IgD-negative memory B cell (primary cell): ENCODE measurements around the gene GJA1. TPM values are rescaled to one million over a fixed set of nuclear protein-coding genes. Genes with fewer than 3 reads are reported as not detected.
A peak's percentile ranks its signal among the peaks of the same experiment; 100 is the strongest.
"Not testable (repeated sequence)": the region's sequence is repeated elsewhere in the genome, so short reads cannot be mapped to it uniquely, and the experiment has no call there.

Experiments used
- H3K27ac Mint-ChIP-seq, 3 donors: one replicate each; pipeline ENCODE4 v1.8.0; 2020 to 2022; ENCODE audit warnings: mild to moderate bottlenecking in 3 of 3, mixed read lengths in 3 of 3, moderate library complexity in 1 of 3
- H3K27me3 Mint-ChIP-seq: one replicate; pipeline ENCODE4 v1.8.0; 2021; ENCODE audit warnings: mixed read lengths
- H3K36me3 Mint-ChIP-seq: one replicate; pipeline ENCODE4 v1.8.0; 2020; ENCODE audit warnings: mild to moderate bottlenecking, mixed read lengths
- H3K4me1 Mint-ChIP-seq, 3 donors: one replicate each; pipeline ENCODE4 v1.8.0; 2020 to 2022; ENCODE audit warnings: mixed read lengths in 3 of 3, mild to moderate bottlenecking in 1 of 3
- H3K4me3 Mint-ChIP-seq, 4 donors: one replicate each; pipeline ENCODE4 v1.8.0; 2020 to 2022; ENCODE audit warnings: mild to moderate bottlenecking in 4 of 4, mixed read lengths in 4 of 4, moderate library complexity in 3 of 4
- H3K9me3 Mint-ChIP-seq, 3 donors: one replicate each; pipeline ENCODE4 v1.8.0; 2020 to 2021; ENCODE audit warnings: mixed read lengths in 3 of 3, mild to moderate bottlenecking in 1 of 3
- polyA plus RNA-seq: library from polyadenylated mRNA; unstranded; fragments of 300-500 nt; fragmentation: Illumina TruSeq; gene quantifications from one replicate; pipeline ENCODE4 v1.2.3, GENCODE V29; 2021

The GJA1 gene
- polyA plus RNA-seq, 1 donor from 2014 or later, result not detected

GRCh38 chr6:121430514-121431460 is 4.7 kb upstream of the GJA1 start:
- Mint-ChIP-seq H3K4me3 (no peak overlapping the region), H3K27me3 (peaks cover 1% of the 10 kb centered on the region), H3K27ac (no peak overlapping the region), H3K4me1 (no peaks in the 10 kb centered on the region), H3K9me3 (no peaks in the 10 kb centered on the region), H3K36me3 (no peaks in the 10 kb centered on the region)

DNA sequence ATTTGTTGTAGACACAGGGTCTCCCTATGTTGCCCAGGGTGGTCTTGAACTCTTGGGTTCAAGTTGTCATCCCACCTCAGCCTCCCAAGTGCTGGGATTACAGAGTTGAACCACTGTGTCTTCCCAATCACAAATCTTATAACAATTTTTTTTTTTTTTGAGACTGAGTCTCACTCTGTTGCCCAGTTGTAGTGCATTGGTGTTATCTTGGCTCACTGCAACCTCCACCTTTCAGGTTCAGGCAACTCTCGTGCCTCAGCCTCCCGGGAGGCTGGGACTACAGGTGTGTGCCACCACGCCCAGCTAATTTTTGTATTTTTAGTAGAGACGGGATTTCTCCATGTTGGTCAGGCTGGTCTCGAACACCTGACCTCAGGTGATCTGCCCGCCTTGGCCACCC is 3.7 kb upstream of the GJA1 start:
- not testable (repeated sequence) for H3K27ac Mint-ChIP-seq, H3K4me1 Mint-ChIP-seq, H3K36me3 Mint-ChIP-seq, H3K27me3 Mint-ChIP-seq, H3K9me3 Mint-ChIP-seq, H3K4me3 Mint-ChIP-seq

DNA sequence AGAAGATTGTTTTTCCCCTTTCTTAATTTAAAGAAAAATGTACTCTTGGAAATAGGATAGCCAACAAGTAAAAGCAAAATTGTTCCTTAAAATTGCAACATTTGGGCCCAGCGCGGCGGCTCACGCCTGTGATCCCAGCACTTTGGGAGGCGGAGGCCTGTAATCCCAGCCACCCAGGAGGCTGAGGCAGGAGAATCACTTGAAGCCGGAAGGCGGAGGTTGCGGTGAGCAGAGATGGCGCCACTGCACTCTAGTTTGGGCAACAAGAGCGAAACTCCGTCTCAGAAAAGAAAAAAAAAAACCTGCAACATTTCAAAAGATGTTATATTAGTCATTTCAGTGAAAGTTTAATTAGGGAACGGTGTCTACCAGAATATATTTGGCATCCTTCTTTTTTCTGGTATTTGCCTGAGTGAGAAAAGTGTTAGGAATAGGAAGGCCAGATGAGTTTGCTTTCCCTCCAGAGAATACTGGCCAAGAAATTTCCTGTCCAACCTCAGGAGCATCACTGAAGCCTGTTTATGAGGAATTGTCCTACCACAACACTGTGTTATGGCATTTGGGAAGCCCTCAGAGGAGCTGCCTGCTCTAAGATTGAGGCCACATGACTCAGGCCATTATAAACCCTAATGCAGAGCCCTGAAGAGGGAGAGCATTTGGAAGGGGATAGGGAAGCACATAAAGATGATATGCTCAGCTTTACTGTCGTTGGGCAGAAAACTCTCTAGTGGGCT is 1.2 kb upstream of the GJA1 start:
- H3K4me1 Mint-ChIP-seq, result peaks cover 2 to 16% (median 14%) of the 10 kb centered on the region in 3 donors
- no peaks in the 10 kb centered on the region for H3K36me3 Mint-ChIP-seq
- H3K9me3 Mint-ChIP-seq, result no peaks in the 10 kb centered on the region
- H3K27me3 Mint-ChIP-seq, result peaks cover 20% of the 10 kb centered on the region
- no peak overlapping the region for H3K27ac Mint-ChIP-seq
- H3K4me3 Mint-ChIP-seq, result no peak overlapping the region

DNA sequence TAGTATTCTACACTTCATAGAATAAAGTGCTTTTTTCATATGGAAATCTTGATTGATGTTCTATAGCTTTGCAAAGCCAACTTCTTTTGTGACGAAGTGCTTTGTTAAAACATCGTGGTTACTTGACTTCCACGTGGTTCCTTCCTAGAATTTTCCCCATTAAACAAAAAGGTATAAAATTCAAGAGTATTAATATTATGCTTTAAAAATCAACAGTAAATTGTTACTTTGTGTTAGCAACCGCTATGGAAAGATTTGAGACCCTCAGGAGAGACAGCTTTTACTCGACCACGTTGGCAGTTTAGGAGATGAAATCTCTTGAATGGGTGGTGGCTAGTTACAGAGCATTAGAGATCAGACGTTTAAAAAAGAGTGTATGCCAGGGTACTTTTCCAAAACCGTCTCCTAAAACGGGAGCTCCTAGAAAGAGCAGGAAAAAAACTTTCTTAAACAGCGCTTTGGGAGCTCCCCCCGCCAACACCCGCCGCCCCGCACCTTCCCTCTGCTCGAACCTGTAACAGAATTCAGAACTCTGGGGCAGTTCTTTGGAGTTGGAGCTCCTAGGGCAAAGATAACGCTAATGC is 920 bp downstream of the GJA1 start:
- peaks cover 24% of the 10 kb centered on the region for H3K27me3 Mint-ChIP-seq
- H3K4me1 Mint-ChIP-seq, result peaks cover 2 to 16% (median 14%) of the 10 kb centered on the region in 3 donors
- H3K36me3 Mint-ChIP-seq, result no peaks in the 10 kb centered on the region
- no peaks in the 10 kb centered on the region for H3K9me3 Mint-ChIP-seq
- H3K27ac Mint-ChIP-seq, result no peak overlapping the region
- peak overlapping the region; percentile 74 to 92 (median 83) for H3K4me3 Mint-ChIP-seq

GRCh38 chr6:121436960-121437850 is 1.8 kb downstream of the GJA1 start:
- Mint-ChIP-seq H3K4me1 (peaks cover 2 to 16% (median 14%) of the 10 kb centered on the region in 3 donors), H3K9me3 (no peaks in the 10 kb centered on the region), H3K4me3 (peak overlapping the region; percentile 74 to 92 (median 83)), H3K27me3 (peaks cover 24% of the 10 kb centered on the region), H3K27ac (peak overlapping the region in 1 of 3 donors; percentile 53), H3K36me3 (no peaks in the 10 kb centered on the region)

DNA sequence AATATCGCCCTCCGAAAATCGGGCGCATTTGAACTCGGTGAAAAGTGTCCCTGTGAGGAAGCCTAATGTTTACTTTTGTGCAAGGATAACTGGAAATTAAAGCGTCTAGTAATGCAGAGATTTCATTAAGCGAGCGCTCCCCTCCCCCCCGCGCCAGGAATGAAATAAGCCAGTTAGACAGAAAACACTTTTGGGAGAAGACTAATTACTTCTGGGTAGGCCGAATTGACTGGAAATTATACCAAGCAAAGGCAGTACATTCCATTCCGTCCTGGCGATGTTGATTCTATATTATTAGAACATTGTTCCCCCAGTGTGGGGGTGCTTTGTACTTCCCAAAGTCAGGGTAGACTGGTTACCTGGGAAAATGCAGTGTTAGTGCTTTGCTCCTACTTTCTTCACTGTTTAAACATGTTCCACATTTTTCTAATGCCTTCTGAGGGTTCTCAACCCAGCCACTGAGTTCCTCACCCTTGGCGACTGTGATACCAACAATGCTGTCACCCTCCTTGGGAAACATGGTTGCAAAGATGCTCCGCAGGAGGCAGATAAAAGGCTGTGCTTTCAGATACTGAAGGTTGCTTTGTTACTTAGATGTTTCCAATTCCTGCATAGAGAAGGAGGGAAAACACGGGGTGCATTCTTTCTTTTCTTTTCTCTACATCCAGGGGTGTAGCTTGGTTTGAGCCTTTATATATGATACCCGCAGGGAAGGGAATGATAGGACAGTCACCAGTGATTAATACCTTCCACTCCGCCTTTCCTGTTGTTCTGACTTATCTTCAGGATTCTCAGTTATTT is 2.6 kb downstream of the GJA1 start:
- Mint-ChIP-seq H3K4me3 (peak overlapping the region; percentile 22 to 92 (median 83)), H3K4me1 (peaks cover 2 to 16% (median 14%) of the 10 kb centered on the region in 3 donors), H3K27me3 (peaks cover 24% of the 10 kb centered on the region), H3K36me3 (no peaks in the 10 kb centered on the region), H3K9me3 (no peaks in the 10 kb centered on the region), H3K27ac (peak overlapping the region in 1 of 3 donors; percentile 53)

DNA sequence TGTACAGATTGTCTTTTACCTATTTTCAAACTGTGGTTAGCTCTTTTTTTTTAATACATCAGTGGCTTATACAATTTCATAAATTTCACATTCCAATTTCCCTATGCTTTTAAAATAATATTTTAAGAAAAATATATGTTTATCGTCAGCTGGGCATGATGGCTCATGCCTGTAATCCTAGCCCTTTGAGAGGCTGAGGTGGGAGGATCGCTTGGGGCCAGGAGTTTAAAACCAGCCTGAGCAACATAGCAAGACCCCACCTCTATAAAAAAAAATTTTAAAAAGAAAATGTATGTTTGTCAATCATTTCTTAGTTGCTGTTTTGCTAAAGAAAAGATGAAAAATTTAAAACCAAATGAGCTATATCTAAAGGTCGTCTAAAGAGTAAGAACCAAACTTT is 3.4 kb downstream of the GJA1 start:
- Mint-ChIP-seq H3K9me3 (no peaks in the 10 kb centered on the region), H3K27ac (no peak overlapping the region), H3K4me1 (peaks cover 2 to 16% (median 14%) of the 10 kb centered on the region in 3 donors), H3K27me3 (peaks cover 24% of the 10 kb centered on the region), H3K4me3 (no peak overlapping the region), H3K36me3 (no peaks in the 10 kb centered on the region)

DNA sequence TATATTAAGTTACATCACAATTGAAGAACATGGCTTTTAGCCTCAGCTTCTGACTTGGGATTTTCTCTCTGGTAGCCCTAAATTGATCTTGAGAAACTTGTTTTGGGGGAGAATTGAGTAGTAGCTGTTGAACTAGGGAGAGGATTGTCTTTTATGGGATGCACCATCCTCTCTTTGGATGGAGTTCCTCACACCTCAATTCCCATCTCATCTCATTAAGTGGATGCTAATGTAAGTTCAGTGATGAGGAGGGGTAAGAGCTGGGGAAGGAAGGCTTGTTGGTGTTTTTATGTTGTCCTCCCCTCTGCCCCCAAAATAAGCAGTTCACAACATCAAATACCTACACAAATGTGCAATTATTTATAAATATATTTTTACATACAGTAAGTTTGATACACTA is 4.0 kb downstream of the GJA1 start:
- no peaks in the 10 kb centered on the region for H3K9me3 Mint-ChIP-seq
- peaks cover 2 to 16% (median 14%) of the 10 kb centered on the region in 3 donors for H3K4me1 Mint-ChIP-seq
- no peaks in the 10 kb centered on the region for H3K36me3 Mint-ChIP-seq
- H3K27me3 Mint-ChIP-seq, result peaks cover 24% of the 10 kb centered on the region
- no peak overlapping the region for H3K4me3 Mint-ChIP-seq
- no peak overlapping the region for H3K27ac Mint-ChIP-seq

DNA sequence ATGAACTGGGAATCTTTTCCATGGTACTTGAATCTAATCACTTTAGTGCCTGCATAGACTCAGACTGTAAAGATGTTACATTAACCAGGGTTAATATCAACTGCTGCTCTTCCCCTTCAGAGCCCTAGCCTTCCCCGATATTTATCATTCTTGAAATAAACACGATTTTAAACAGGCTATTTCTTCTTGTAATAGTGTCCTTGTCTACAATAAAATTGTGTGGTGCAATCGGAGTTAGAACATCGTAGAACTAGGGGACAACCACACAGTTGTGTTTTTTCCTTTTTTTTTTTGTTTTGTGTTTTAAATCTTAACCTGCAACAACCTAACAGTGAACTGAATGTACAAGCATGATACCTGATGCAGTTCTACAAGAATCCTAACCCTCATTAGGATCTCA is 4.5 kb downstream of the GJA1 start:
- no peaks in the 10 kb centered on the region for H3K9me3 Mint-ChIP-seq
- H3K4me1 Mint-ChIP-seq, result peaks cover 2 to 16% (median 14%) of the 10 kb centered on the region in 3 donors
- peaks cover 22% of the 10 kb centered on the region for H3K27me3 Mint-ChIP-seq
- H3K4me3 Mint-ChIP-seq, result no peak overlapping the region
- H3K27ac Mint-ChIP-seq, result no peak overlapping the region
- H3K36me3 Mint-ChIP-seq, result no peaks in the 10 kb centered on the region

DNA sequence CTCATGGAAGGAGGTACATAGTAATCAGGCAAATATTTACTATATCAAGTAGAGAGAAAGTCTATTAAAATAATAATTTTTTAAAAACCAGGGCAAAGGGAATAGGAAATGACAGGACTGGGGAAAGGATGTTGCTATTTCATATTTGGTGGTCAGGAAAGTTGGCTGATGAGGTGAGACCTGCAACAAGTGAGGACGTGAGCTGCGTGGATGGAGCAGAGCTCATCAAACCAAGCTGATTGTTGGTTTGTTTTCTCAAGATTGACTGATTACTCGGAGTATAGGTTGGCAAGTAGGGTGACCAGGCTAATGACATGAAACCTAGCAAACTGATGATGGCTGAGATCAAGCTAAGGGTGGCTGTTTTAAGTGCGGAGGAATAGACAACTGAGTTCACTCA is 6.0 kb downstream of the GJA1 start:
- Mint-ChIP-seq H3K9me3 (no peaks in the 10 kb centered on the region), H3K27me3 (peaks cover 21% of the 10 kb centered on the region), H3K27ac (no peak overlapping the region), H3K4me1 (peaks cover 0 to 14% (median 11%) of the 10 kb centered on the region in 3 donors), H3K36me3 (no peaks in the 10 kb centered on the region), H3K4me3 (no peak overlapping the region)

DNA sequence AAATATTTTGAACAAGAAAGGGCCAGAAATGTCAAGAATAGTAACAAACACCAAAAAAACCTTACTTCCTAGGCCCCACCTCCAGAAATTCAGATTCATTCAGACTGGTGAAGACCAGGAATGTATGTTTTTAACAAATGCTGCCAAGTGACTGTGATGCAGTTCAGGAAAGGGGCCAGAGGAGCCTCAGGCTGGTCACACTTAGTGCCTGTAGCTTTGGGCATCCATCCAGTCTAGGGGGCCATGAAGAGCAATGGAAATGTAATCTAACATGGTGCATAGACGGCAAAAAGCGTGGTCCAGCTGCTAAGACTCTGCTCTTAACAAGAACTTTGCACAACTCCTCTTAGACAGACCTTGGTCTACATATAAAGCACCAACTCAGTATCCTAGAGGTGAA is 7.1 kb downstream of the GJA1 start:
- H3K36me3 Mint-ChIP-seq, result no peaks in the 10 kb centered on the region
- peaks cover 0 to 6% (median 3%) of the 10 kb centered on the region in 3 donors for H3K4me1 Mint-ChIP-seq
- no peak overlapping the region for H3K27ac Mint-ChIP-seq
- H3K4me3 Mint-ChIP-seq, result no peak overlapping the region
- H3K27me3 Mint-ChIP-seq, result peaks cover 13% of the 10 kb centered on the region
- no peaks in the 10 kb centered on the region for H3K9me3 Mint-ChIP-seq

DNA sequence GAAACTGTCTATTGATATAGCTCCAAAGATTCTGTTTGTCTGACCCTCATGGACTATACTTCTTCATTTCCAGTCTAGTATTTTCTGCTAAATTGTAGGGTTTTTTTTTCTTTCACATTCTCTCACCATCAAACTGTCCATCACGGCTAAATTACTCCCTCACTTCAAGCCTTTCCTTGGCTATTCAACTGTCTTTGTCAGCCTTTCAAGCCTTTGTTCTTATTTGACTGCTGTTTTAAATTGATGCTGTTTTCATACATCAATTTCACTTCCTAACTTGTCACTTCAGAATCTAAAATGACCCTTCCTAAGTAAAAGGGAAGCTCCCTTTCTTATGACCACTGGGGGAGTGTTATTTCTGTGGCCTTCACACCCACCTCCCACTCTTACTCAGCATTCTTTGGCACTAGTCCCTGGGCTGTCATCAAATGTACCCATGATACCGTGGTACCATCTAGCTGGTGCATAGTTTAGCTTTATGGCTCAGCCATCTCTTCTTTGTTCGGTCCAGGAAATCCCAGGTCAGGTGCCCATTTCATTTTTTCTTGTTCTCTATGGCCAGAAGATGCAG is 8.6 kb downstream of the GJA1 start:
- H3K9me3 Mint-ChIP-seq, result no peaks in the 10 kb centered on the region
- peaks cover 4% of the 10 kb centered on the region for H3K27me3 Mint-ChIP-seq
- H3K4me3 Mint-ChIP-seq, result no peak overlapping the region
- no peaks in the 10 kb centered on the region for H3K4me1 Mint-ChIP-seq
- H3K27ac Mint-ChIP-seq, result no peak overlapping the region
- H3K36me3 Mint-ChIP-seq, result no peaks in the 10 kb centered on the region

GRCh38 chr6:121446705-121447104 is 11.3 kb downstream of the GJA1 start:
- H3K27ac Mint-ChIP-seq, result not testable (repeated sequence)

More at GRCh38 chr6:121446705-121447104, 11.3 kb downstream of the GJA1 start:
- H3K36me3 Mint-ChIP-seq, H3K4me3 Mint-ChIP-seq, H3K27me3 Mint-ChIP-seq, H3K4me1 Mint-ChIP-seq, H3K9me3 Mint-ChIP-seq: not testable (repeated sequence)
